GM23248 (cell line): ENCODE results near the gene ANP32D. TPM values are rescaled to one million over a fixed set of nuclear protein-coding genes. Genes with fewer than 3 reads are reported as not detected.
A peak's percentile ranks its signal among the peaks of the same experiment; 100 is the strongest.
"Not testable (repeated sequence)": the region's sequence is repeated elsewhere in the genome, so short reads cannot be mapped to it uniquely, and the experiment has no call there.

Experiments
- DNase-seq: peaks from one replicate; pipeline ENCODE4 v3.0.0-alpha.2; 2015
- H2AFZ ChIP-seq: fragments of 200-600 bp; sonication (generic); 2 replicates; pipeline ENCODE4 v1.6.1; 2016; ENCODE audit warnings: antibody characterized with exemption
- H3F3A ChIP-seq: fragments of 200-600 bp; sonication (generic); 2 replicates; pipeline ENCODE4 v1.6.1; 2016; ENCODE audit warnings: mild to moderate bottlenecking, antibody characterized with exemption, mixed run types; ENCODE audit not compliant: insufficient read depth
- H3K27ac ChIP-seq: fragments of 200-600 bp; sonication (generic); 2 replicates; pipeline ENCODE4 v1.5.1; 2016; ENCODE audit warnings: mild to moderate bottlenecking
- H3K27me3 ChIP-seq: fragments of 200-600 bp; sonication (generic); replicated peaks from 2 replicates; pipeline ENCODE4 v1.6.1; 2016; ENCODE audit warnings: mild to moderate bottlenecking; ENCODE audit not compliant: insufficient read depth
- H3K36me3 ChIP-seq: fragments of 200-600 bp; sonication (generic); 2 replicates; pipeline ENCODE4 v1.6.1; 2016; ENCODE audit warnings: low read depth, mild to moderate bottlenecking
- H3K4me1 ChIP-seq: fragments of 200-600 bp; sonication (generic); 2 replicates; pipeline ENCODE4 v1.6.1; 2016; ENCODE audit warnings: mild to moderate bottlenecking; ENCODE audit not compliant: insufficient read depth
- H3K4me2 ChIP-seq: fragments of 200-600 bp; sonication (generic); one replicate; pipeline ENCODE4 v1.6.1; 2016; ENCODE audit warnings: mild to moderate bottlenecking; ENCODE audit not compliant: unreplicated experiment
- H3K4me3 ChIP-seq: fragments of 200-600 bp; sonication (generic); 2 replicates; pipeline ENCODE4 v1.5.1; 2016; ENCODE audit warnings: mild to moderate bottlenecking
- H3K79me2 ChIP-seq: fragments of 200-600 bp; sonication (generic); 2 replicates; pipeline ENCODE4 v1.6.1; 2016; ENCODE audit warnings: mild to moderate bottlenecking; ENCODE audit not compliant: insufficient read depth
- H3K9ac ChIP-seq: fragments of 200-600 bp; sonication (generic); 2 replicates; pipeline ENCODE4 v1.6.1; 2016; ENCODE audit warnings: mild to moderate bottlenecking
- H3K9me2 ChIP-seq: fragments of 200-600 bp; sonication (generic); 2 replicates; pipeline ENCODE4 v1.6.1; 2016; ENCODE audit warnings: mixed run types, mild to moderate bottlenecking, moderate library complexity; ENCODE audit not compliant: insufficient read depth
- H3K9me3 ChIP-seq: fragments of 200-600 bp; sonication (generic); one replicate; pipeline ENCODE4 v1.6.1; 2017; ENCODE audit warnings: low read depth
- H4K20me1 ChIP-seq: fragments of 200-600 bp; sonication (generic); 2 replicates; pipeline ENCODE4 v1.6.0; 2016; ENCODE audit not compliant: insufficient read depth
- EZH2 ChIP-seq: fragments of 200-600 bp; sonication (generic); IDR thresholded peaks from 2 replicates; pipeline ENCODE4 v1.6.1; 2018; ENCODE audit warnings: antibody characterized with exemption, mild to moderate bottlenecking; ENCODE audit not compliant: insufficient read depth, poor library complexity, severe bottlenecking
- EZH2phosphoT487 ChIP-seq: fragments of 200-600 bp; sonication (generic); IDR thresholded peaks from 2 replicates; pipeline ENCODE4 v1.6.1; 2018; ENCODE audit warnings: antibody characterized with exemption, moderate library complexity, mild to moderate bottlenecking, low read depth; ENCODE audit not compliant: insufficient read depth
- WGBS, 2 experiments: methylation state at CpG; one replicate each; pipeline ENCODE4 v1.1.6; 2015 to 2017; ENCODE audit warnings: low lambda C conversion rate in 2 of 2, low coverage in 1 of 2; ENCODE audit errors: missing lambda C conversion rate in 2 of 2; 5-methylcytosine and 5-hydroxymethylcytosine counted together
- in situ Hi-C: fragments of 300-500 bp; cut with MboI; formaldehyde crosslinking; loops from 2 replicates; pipeline ENCODE4 v1.15.0; 2020
- polyA plus RNA-seq: library from polyadenylated mRNA; unstranded; fragments of >200 nt; fragmentation: Nextera tagmentation; extraction: Ambion mirVana; gene quantifications from 2 replicates; pipeline ENCODE4 v1.2.1, GENCODE V29; 2016
- total RNA-seq: library from RNA; depleted of rRNA; stranded (reverse); fragments of >200 nt; shearing (Covaris generic); gene quantifications from 2 replicates; pipeline ENCODE4 v1.2.3, GENCODE V29; 2014

The ANP32D gene
- total and polyA plus RNA-seq, 2 experiments from 2014 or later = not detected

DNA sequence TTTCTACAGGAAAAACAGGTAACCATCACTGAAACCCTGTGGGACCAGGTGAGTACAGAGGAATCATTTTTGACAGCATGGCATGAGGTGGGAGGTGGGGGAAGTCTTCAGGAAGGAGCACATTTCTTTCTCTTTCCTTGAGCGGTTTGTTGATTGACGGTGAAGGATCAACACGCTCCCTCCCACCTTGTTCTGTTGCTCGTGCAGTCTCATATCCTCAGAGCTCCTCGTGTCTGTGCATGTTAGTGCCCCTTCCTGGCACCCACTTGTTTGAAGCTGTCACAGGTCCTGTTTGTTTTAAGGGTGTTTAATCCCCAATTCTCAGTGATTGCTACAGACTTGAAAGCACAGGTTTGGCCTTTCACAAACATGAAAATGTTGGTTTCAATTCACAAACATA, 14.3 kb downstream of the ANP32D start:
- Histone ChIP-seq H3K4me1 (no peaks in the 10 kb centered on the region), H3K36me3 (no peaks in the 10 kb centered on the region), H3K9me2 (no peaks in the 10 kb centered on the region), H3K9ac (no peak overlapping the region), H4K20me1 (no peaks in the 10 kb centered on the region), H3K79me2 (no peaks in the 10 kb centered on the region), H3K9me3 (no peaks in the 10 kb centered on the region), H3K27ac (no peak overlapping the region), H3K27me3 (0 out of 2 replicates have a peak, but pooled peaks cover 6% of the 10 kb centered on the region), H2AFZ (no peak overlapping the region), H3F3A (no peaks in the 10 kb centered on the region), H3K4me2 (no peak overlapping the region), H3K4me3 (no peak overlapping the region)
- TF ChIP-seq EZH2phosphoT487 (no peak), EZH2 (no peak)
- in situ Hi-C loops = no loop called here
- WGBS, 2 experiments = 34 to 46% methylated on average over 5 of the region's 5 CpGs
- DNase-seq = no peak

DNA sequence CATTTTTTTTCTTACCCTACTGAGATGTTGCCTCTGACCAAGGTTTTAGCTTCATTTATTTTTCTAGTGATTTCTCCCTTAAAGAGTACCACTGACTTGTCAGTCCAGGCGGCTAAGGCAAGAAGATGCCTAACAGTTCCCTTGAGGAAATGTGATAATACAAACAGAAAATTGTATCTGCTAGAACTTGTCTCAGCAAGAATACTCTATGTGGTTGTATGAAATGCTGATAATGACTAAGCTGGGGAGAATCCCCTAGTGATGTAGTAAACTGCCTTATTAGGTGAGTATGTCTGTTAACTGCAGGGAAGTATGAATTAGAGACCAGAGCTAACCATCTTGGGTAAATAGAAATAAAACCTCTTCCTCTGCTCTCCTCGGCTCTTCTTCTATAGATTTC, 16.7 kb downstream of the ANP32D start:
- peak; percentile 28 for DNase-seq
- TF ChIP-seq EZH2 (no peak), EZH2phosphoT487 (no peak)
- no peak overlapping the region for H3K9ac ChIP-seq
- H3K4me3 ChIP-seq = no peak overlapping the region
- H3K9me2 ChIP-seq = no peaks in the 10 kb centered on the region
- in situ Hi-C loops = no loop called here
- no peaks in the 10 kb centered on the region for H3K36me3 ChIP-seq
- no peak overlapping the region for H3K4me2 ChIP-seq
- WGBS, 2 experiments = 58 to 60% methylated on average over 2 of the region's 2 CpGs
- H3K4me1 ChIP-seq = no peaks in the 10 kb centered on the region
- H3F3A ChIP-seq = no peaks in the 10 kb centered on the region
- H2AFZ ChIP-seq = no peak overlapping the region
- 0 out of 2 replicates have a peak, but pooled peaks cover 6% of the 10 kb centered on the region for H3K27me3 ChIP-seq
- H3K27ac ChIP-seq = no peak overlapping the region
- H4K20me1 ChIP-seq = no peaks in the 10 kb centered on the region
- no peaks in the 10 kb centered on the region for H3K79me2 ChIP-seq
- H3K9me3 ChIP-seq = no peaks in the 10 kb centered on the region

DNA sequence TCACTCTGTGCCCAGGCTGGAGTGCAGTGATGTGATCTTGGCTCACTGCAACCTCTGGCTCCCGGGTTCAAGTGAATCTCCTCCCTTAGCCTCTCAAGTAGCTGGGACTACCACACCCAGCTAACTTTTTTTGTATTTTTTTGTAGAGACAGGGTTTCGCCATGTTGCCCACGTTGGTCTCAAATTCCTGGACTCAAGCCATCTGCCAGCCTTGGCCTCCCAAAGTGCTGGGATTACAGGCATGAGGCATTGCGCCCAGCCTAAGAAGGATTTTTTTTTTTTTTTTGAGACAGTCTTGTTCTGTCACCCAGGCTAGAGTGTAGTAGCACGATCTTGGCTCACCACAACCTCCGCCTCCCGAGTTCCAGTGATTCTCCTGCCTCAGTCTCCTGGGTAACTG, 17.1 kb downstream of the ANP32D start:
- H3K4me1 ChIP-seq, H2AFZ ChIP-seq, H3K9ac ChIP-seq, H3K27ac ChIP-seq, H3K79me2 ChIP-seq, H3K9me3 ChIP-seq, H3K9me2 ChIP-seq, H3K27me3 ChIP-seq, H3K4me3 ChIP-seq, in situ Hi-C loops, H3K36me3 ChIP-seq, H3K4me2 ChIP-seq, H3F3A ChIP-seq, DNase-seq, H4K20me1 ChIP-seq: not testable (repeated sequence)
- WGBS, 2 experiments = 44 to 45% methylated on average over 7 of the region's 7 CpGs

DNA sequence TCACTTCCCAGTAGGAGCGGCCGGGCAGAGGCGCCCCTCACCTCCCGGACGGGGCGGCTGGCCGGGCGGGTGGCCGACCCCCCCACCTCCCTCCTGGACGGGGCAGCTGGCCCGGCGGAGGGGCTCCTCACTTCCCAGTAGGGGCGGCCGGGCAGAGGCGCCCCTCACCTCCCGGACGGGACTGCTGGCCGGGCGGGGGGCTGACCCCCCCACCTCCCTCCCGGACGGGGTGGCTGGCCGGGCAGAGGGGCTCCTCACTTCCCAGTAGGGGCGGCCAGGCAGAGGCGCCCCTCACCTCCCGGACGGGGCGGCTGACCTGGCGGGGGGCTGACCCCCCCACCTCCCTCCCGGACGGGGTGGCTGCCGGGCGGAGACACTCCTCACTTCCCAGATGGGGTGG, 27.9 kb downstream of the ANP32D start:
- H3K4me3 ChIP-seq, H2AFZ ChIP-seq, DNase-seq, H4K20me1 ChIP-seq, H3K27ac ChIP-seq, H3K4me1 ChIP-seq, H3K79me2 ChIP-seq, H3K9me3 ChIP-seq, H3K36me3 ChIP-seq, H3K9me2 ChIP-seq, in situ Hi-C loops, H3K9ac ChIP-seq, H3K27me3 ChIP-seq, H3K4me2 ChIP-seq, H3F3A ChIP-seq: not testable (repeated sequence)
- 73% methylated on average over 19 of the region's 32 CpGs; no CpG with 5 or more reads in 1 of the 2 experiments for WGBS, 2 experiments

DNA sequence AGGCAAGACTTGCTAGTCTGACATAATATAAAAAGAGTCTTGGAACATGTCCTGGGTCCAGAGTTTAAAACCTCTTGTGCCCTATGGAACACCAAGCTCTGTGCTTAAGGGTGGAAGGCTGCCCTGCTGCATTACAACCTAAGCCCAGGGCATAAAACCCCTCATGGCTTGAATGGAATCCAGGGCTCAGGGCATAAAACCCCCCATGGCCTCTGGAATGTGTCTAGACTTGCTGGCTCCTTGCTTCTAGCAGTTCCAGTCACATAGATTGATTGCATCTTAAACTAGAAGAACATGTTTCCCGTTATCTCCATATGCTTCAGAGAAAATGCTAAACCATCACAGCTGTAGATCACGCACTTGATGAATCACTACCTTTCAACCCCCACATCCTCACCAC, 34.5 kb downstream of the ANP32D start:
- H3K4me2 ChIP-seq, H3K4me1 ChIP-seq, H2AFZ ChIP-seq, H3K27me3 ChIP-seq, H3K36me3 ChIP-seq, in situ Hi-C loops, H3K27ac ChIP-seq, H3K9me2 ChIP-seq, DNase-seq, H3K4me3 ChIP-seq, H4K20me1 ChIP-seq, H3F3A ChIP-seq, H3K79me2 ChIP-seq, H3K9ac ChIP-seq, H3K9me3 ChIP-seq: not testable (repeated sequence)
- WGBS, 2 experiments = 0% methylated on average over 2 of the region's 2 CpGs
